Activated T-helper 1 cell treated with anti-CD3 and anti-CD28 coated beads, Interleukin-12 subunit alpha, Interleukin-12 subunit beta, Interleukin-2, Interleukin-4 antibody, amounts not matched to agents 30 ng/mL and 10 ng/mL and 1 ng/mL, durations not matched to agents 14 hours and 24 hours and 36 hours (primary cell): ENCODE data around the gene CD7. TPM values are rescaled to one million over a fixed set of nuclear protein-coding genes. Genes with fewer than 3 reads are reported as not detected.
A peak's percentile ranks its signal among the peaks of the same experiment; 100 is the strongest.

ENCODE experiments used
- DNase-seq: peaks from one replicate; pipeline ENCODE4 v3.0.0; 2021; ENCODE audit warnings: low spot score
- H3K27ac Mint-ChIP-seq: one replicate; pipeline ENCODE4 v1.8.0; 2021; ENCODE audit warnings: mild to moderate bottlenecking, mixed read lengths
- H3K27me3 Mint-ChIP-seq: one replicate; pipeline ENCODE4 v1.8.0; 2022; ENCODE audit warnings: mild to moderate bottlenecking, moderate library complexity, mixed read lengths; ENCODE audit not compliant: insufficient read depth
- H3K36me3 Mint-ChIP-seq: one replicate; pipeline ENCODE4 v1.8.0; 2021; ENCODE audit warnings: low read depth, mixed read lengths
- H3K4me1 Mint-ChIP-seq: one replicate; pipeline ENCODE4 v1.8.0; 2021; ENCODE audit warnings: low read depth, mixed read lengths
- H3K4me3 Mint-ChIP-seq: one replicate; pipeline ENCODE4 v1.8.0; 2021; ENCODE audit warnings: mild to moderate bottlenecking, moderate library complexity, mixed read lengths
- H3K9me3 Mint-ChIP-seq: one replicate; pipeline ENCODE4 v1.8.0; 2021; ENCODE audit warnings: mixed read lengths
- intact Hi-C: fragments of 100-400 bp; cut with micrococcal nuclease; formaldehyde crosslinking; loops from one replicate; pipeline ENCODE4 v1.15.1; 2024
- total RNA-seq: library from RNA; stranded (reverse); gene quantifications from 2 replicates; pipeline ENCODE4 v1.2.3, GENCODE V29; 2022

Gene CD7
- total RNA-seq, 1 donor from 2014 or later = 455 TPM

- H3K9me3 Mint-ChIP-seq = no peaks in the 10 kb centered on the region
- no peak for DNase-seq
- H3K4me3 Mint-ChIP-seq = no peak overlapping the region
- peaks cover 13% of the 10 kb centered on the region for H3K4me1 Mint-ChIP-seq
- H3K27ac Mint-ChIP-seq = no peak overlapping the region
- peaks cover 7% of the 10 kb centered on the region for H3K36me3 Mint-ChIP-seq
- peaks cover 7% of the 10 kb centered on the region for H3K27me3 Mint-ChIP-seq
- intact Hi-C loops = no loop called here
Measured at GRCh38 chr17:82328994-82329507, 11.6 kb upstream of the CD7 start.

GRCh38 chr17:82328141-82328993 is 11.0 kb upstream of the CD7 start:
- no peak for DNase-seq
- H3K27ac Mint-ChIP-seq = no peak overlapping the region
- no peaks in the 10 kb centered on the region for H3K9me3 Mint-ChIP-seq
- no peak overlapping the region for H3K4me3 Mint-ChIP-seq
- intact Hi-C loops = no loop called here
- H3K27me3 Mint-ChIP-seq = peaks cover 7% of the 10 kb centered on the region
- peaks cover 13% of the 10 kb centered on the region for H3K4me1 Mint-ChIP-seq
- H3K36me3 Mint-ChIP-seq = peaks cover 7% of the 10 kb centered on the region

GRCh38 chr17:82327757-82328140 is 10.3 kb upstream of the CD7 start:
- H3K9me3 Mint-ChIP-seq = no peaks in the 10 kb centered on the region
- peaks cover 7% of the 10 kb centered on the region for H3K36me3 Mint-ChIP-seq
- intact Hi-C loops = no loop called here
- peaks cover 6% of the 10 kb centered on the region for H3K27me3 Mint-ChIP-seq
- DNase-seq = no peak
- H3K4me3 Mint-ChIP-seq = no peak overlapping the region
- peaks cover 10% of the 10 kb centered on the region for H3K4me1 Mint-ChIP-seq
- no peak overlapping the region for H3K27ac Mint-ChIP-seq

- no peaks in the 10 kb centered on the region for H3K9me3 Mint-ChIP-seq
- H3K27ac Mint-ChIP-seq = no peak overlapping the region
- peaks cover 8% of the 10 kb centered on the region for H3K4me1 Mint-ChIP-seq
- H3K27me3 Mint-ChIP-seq = peaks cover 3% of the 10 kb centered on the region
- intact Hi-C loops = no loop called here
- no peak for DNase-seq
- peaks cover 7% of the 10 kb centered on the region for H3K36me3 Mint-ChIP-seq
- no peak overlapping the region for H3K4me3 Mint-ChIP-seq
Measured at GRCh38 chr17:82327289-82327688, 9.9 kb upstream of the CD7 start.

GRCh38 chr17:82325286-82326180 is 8.1 kb upstream of the CD7 start:
- Mint-ChIP-seq H3K4me1 (peaks cover 13% of the 10 kb centered on the region), H3K4me3 (no peak overlapping the region), H3K27ac (peak overlapping the region; percentile 72), H3K27me3 (no peaks in the 10 kb centered on the region), H3K9me3 (no peaks in the 10 kb centered on the region), H3K36me3 (peaks cover 10% of the 10 kb centered on the region)
- DNase-seq = no peak
- intact Hi-C loops = no loop called here

- Mint-ChIP-seq H3K4me1 (peaks cover 13% of the 10 kb centered on the region), H3K27me3 (no peaks in the 10 kb centered on the region), H3K36me3 (peaks cover 10% of the 10 kb centered on the region), H3K27ac (peak overlapping the region; percentile 72), H3K9me3 (no peaks in the 10 kb centered on the region), H3K4me3 (peak overlapping the region; percentile 59)
- DNase-seq = no peak
- intact Hi-C loops = no loop called here
Measured at GRCh38 chr17:82324566-82325285, 7.3 kb upstream of the CD7 start.

- Mint-ChIP-seq H3K27ac (peak overlapping the region; percentile 61), H3K27me3 (no peaks in the 10 kb centered on the region), H3K4me3 (peak overlapping the region; percentile 54)
Measured at GRCh38 chr17:82323514-82324234, 6.3 kb upstream of the CD7 start.

GRCh38 chr17:82322526-82323453 is 5.4 kb upstream of the CD7 start:
- no peak for DNase-seq
- H3K4me1 Mint-ChIP-seq = peaks cover 13% of the 10 kb centered on the region
- H3K9me3 Mint-ChIP-seq = no peaks in the 10 kb centered on the region
- intact Hi-C loops = no loop called here
- peak overlapping the region; percentile 81 for H3K27ac Mint-ChIP-seq
- peaks cover 10% of the 10 kb centered on the region for H3K36me3 Mint-ChIP-seq
- H3K27me3 Mint-ChIP-seq = no peaks in the 10 kb centered on the region
- peak overlapping the region; percentile 94 for H3K4me3 Mint-ChIP-seq

More at GRCh38 chr17:82323514-82324234, 6.3 kb upstream of the CD7 start:
- H3K4me1 Mint-ChIP-seq = peaks cover 13% of the 10 kb centered on the region
- DNase-seq = no peak
- intact Hi-C loops = no loop called here
- H3K9me3 Mint-ChIP-seq = no peaks in the 10 kb centered on the region
- H3K36me3 Mint-ChIP-seq = peaks cover 10% of the 10 kb centered on the region

GRCh38 chr17:82321947-82322466 is 4.6 kb upstream of the CD7 start:
- intact Hi-C loops = loop anchor here (1.0 kb wide), 5 partner anchors 16 to 116 kb away; no protein-coding TSS in a partner anchor
- DNase-seq = no peak
- Mint-ChIP-seq H3K27me3 (no peaks in the 10 kb centered on the region), H3K27ac (peak overlapping the region; percentile 81), H3K4me3 (peak overlapping the region; percentile 94), H3K4me1 (peaks cover 18% of the 10 kb centered on the region), H3K9me3 (no peaks in the 10 kb centered on the region), H3K36me3 (peaks cover 10% of the 10 kb centered on the region)

GRCh38 chr17:82320956-82321927 is 3.8 kb upstream of the CD7 start:
- Mint-ChIP-seq H3K27me3 (no peaks in the 10 kb centered on the region), H3K4me3 (peak overlapping the region; percentile 94), H3K36me3 (peaks cover 11% of the 10 kb centered on the region), H3K27ac (peak overlapping the region; percentile 99), H3K9me3 (no peaks in the 10 kb centered on the region), H3K4me1 (peaks cover 18% of the 10 kb centered on the region)
- peak; percentile 71 for DNase-seq
- intact Hi-C loops = loop anchor here (1.0 kb wide), 5 partner anchors 15 to 115 kb away; no protein-coding TSS in a partner anchor
